GM21723 (cell line): ENCODE measurements around the gene ACADL.

Experiments
- ATAC-seq: cut with Tn5 transposase; IDR thresholded peaks from one replicate; pipeline ENCODE4 v1.9.1; 2021; ENCODE audit warnings: mild to moderate bottlenecking, moderate library complexity; ENCODE audit not compliant: unreplicated experiment

ACADL gene

DNA sequence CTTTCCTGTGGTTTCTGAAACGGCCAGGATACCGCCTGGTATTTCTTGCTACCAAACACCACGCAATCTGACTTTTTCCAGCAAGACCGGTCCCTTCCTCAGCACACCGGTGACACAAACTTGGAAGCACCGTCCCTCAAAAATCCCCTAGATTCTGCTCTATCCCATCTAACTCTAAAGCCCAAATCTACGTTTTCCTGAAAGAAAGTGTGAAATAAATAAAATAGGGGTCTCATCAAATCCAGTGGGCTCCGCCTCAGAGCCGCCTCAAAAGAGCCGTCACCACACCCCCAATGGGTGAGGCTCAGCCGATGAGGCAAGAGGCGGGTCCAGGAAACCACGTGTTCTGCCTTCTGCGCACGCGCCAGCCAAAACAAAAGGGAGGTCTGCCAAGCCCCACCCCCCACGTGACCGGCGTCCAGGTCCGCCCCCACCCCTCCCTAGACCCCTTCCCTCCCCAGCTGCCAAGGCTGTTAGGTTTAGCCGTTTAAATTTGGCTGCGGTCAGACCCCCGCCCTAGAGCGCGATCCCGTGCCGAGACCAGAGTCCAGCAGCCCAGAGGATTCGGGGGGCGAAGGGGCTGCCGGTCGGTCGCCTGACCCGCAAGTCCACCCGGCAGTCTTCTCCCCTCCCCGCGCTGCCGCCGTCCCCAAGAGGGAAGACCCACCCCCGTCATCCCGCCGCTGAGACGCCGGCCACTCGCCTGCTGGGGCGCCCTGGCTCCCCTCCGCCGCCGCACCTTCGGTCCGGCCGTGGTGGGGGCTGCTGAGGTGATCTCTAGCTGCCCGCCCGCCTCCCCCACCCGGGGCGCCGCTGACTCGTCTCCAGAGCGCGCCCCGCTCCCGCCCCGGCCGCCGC is 54.6 kb downstream of the ACADL start:
- ATAC-seq: peak; percentile 77

DNA sequence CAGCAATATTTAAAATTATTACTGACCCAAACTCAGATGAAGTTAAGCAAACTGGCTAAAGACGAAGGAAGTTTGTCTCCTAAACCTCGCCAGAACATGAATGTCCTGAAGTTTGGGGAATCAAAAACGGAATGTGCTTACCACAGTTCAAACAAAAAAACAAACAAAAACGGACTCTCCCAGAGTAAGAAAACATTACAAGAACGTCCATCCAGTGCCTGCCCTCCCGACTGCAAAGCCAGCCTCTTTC is 55.1 kb downstream of the ACADL start:
- no peak for ATAC-seq

DNA sequence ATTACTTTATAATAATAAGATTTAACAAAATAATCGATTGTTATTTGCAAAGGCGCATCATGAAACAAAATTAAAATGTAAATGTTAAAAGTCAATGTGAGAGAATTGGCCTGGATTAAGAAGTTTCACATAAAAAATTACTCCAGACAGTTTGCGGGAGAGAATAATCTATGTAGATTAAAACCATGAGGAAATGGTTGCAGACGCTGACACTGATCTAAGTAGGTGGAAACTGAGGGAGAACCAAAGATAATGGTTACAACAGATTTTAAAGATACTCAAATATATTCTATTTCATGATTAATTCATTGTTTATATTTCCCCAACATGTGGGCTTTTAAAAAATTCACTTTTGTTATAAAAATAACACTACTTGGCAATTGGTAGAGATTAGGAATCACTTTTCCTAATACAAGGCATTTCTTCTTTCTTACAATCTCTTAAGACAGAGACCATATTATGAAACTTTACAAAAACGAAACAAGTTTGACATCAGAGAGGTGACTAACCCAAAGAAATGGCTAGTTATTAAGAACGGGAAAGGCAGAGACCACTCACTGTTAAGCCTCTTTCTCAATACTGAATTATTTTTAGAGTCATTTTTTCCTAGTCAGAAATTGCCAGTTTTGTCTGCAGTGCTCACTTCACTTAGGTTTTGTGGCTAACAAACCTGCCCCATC is 55.6 kb downstream of the ACADL start:
- peak; percentile 27 for ATAC-seq

DNA sequence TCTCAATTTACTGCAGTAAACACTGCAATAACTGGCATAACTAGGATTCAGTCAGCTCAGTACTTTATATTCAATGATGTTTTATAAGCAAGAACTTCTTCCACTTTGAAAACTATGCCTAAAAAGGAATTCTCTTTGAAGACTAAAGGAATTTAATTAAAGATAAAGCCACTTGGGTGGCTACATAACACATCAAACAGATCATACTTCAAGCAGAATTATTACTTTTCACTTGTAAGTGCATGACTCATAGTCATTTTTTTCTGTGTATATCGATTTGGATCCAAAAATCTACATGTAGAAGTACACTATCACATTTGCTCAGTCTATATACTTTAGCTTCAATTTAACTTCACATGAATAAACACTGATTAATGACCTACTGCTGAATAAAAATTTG is 58.0 kb downstream of the ACADL start:
- ATAC-seq: no peak

DNA sequence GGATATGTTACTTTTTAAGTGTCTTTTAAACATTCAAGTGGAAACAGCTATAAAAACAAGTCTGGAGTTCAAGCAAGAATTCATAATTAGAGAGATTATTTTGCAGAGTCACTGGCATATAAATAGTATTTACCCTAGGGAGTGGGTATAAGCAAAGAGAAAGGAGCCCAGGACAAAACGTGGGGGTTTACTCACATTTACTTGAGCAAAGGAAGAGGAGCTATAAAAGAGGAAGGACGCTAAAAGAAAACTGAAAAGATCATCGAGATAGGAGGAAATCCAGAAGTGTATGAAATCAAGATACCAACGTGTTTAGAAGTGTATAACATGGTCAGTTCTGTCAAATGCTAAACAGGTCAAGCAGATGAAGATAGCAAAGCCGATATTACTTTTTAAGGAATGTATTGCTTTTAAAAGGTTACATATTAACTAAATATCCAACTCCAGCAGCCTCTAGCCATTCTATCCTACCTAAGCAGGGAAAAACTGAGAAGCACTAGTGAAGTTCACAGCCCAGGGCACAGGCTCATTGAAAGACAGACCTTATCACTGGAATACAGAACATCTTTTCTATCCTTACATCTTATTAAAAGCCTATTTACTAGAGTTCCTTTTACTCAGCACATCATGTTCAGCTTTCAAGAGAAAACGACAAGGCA is 62.7 kb downstream of the ACADL start:
- ATAC-seq: no peak

DNA sequence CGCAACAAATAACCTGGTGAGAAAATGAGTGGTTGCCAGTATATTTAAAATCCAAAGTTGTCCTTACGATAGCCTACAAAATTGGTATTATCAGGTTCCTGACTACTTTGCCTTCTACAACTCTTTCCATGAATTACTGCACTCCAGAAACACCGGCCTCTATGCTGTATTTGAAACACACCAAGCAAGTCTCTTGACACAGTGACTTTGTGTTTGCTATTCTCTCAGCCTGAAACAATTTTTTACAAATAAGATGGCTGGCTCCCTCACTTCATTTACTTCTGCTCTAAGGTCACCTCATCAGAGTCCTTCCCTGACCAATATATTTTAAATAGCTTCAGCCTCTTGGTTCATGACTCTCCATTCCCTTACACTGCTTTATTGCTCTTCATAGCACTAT is 66.2 kb downstream of the ACADL start:
- ATAC-seq: no peak

DNA sequence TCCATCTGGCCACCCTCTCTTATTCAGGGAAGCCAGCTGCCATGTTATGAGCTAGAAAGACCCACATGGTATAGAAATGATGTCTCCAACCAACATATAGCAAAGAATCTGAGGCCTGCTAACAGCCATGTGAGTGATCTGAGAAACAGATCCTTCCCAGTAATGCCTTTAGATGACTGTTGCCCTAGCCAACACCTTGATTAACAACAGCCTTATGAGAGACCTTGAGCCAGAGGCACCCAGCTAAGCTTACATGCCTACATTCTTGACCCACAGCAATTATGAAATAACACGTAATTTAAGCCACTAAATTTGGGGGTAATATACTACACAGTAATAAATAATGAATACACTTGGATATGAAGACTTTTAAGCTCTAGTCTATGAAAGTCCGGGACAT is 67.0 kb downstream of the ACADL start:
- no peak for ATAC-seq

DNA sequence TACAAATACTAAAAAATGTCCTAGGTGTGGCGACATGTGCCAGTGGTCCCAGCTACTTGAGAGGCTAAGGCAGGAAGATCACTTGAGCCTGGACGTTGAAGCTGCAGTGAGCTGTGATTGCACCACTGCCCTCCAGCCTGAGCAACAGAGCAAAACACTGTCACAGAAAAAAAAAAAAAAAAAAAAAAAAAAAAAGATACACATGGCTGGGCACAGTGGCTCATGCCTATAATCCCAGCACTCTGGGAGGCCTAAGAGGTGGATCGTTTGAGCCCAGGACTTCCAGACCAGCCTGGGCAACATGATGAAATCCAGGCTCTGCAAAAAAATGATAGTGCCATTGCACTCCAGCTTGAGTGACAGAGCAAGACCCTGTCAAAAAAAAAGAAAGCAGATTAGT is 67.7 kb downstream of the ACADL start:
- ATAC-seq: no peak

DNA sequence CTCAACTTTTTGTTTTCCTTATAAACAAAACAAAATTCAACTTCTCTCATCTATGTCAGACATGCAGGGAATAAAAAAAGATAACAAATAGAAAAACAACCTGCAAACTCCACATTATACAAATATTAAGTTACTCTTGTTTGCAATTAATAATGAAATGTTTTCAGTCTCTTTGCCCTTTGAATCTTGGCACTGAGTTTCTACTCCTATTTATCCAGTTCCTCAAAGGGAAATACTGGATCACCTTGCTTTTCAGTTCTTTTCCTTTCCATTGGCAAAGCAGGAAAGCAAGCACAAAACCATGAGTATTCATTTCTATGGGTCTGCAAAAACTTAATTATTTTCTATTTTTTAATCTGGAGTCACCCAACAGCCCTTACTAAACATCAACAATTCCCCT is 77.6 kb downstream of the ACADL start:
- no peak for ATAC-seq
